HG03108 (cell line): Measurements from ENCODE around the gene ADPRHL1.

ENCODE experiments used
- ATAC-seq: cut with Tn5 transposase; IDR thresholded peaks from one replicate; pipeline ENCODE4 v1.9.1; 2021; ENCODE audit warnings: moderate library complexity; ENCODE audit not compliant: unreplicated experiment

The ADPRHL1 gene

GRCh38 chr13:113351514-113352026 is 101.7 kb downstream of the ADPRHL1 start:
- no peak for ATAC-seq

GRCh38 chr13:113350938-113351335 is 102.4 kb downstream of the ADPRHL1 start:
- no peak for ATAC-seq

- no peak for ATAC-seq
Measured at GRCh38 chr13:113350065-113350937, 103.0 kb downstream of the ADPRHL1 start.
